GOT3 (cell line): Measurements from ENCODE around the gene MRPL3.
"Not testable (repeated sequence)": the region's sequence is repeated elsewhere in the genome, so short reads cannot be mapped to it uniquely, and the experiment has no call there.

Experiments used
- DNase-seq: peaks from one replicate; lab custom pipeline; 2025; ENCODE audit warnings: mixed read lengths; lab: John Stamatoyannopoulos, UW

MRPL3 gene

DNA sequence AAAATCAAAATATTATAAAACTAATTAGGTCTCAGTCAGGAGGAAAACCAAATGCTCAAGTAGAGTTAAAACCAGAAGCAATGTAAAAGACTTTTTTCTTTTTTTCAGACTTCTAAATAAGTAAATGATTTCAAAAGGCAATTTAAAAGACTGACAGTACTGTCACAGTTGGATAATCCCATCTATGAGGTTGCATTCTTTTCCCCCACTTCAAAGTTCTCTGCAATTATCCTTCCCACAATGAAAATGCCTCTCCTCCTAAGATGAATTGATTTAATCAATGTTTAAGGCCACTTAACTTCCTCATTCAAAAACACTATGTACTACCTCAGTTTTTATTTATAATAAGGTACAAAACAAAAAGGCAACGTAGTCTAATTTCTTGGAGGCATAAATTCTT, 8.1 kb downstream of the MRPL3 start:
- no peak for DNase-seq

DNA sequence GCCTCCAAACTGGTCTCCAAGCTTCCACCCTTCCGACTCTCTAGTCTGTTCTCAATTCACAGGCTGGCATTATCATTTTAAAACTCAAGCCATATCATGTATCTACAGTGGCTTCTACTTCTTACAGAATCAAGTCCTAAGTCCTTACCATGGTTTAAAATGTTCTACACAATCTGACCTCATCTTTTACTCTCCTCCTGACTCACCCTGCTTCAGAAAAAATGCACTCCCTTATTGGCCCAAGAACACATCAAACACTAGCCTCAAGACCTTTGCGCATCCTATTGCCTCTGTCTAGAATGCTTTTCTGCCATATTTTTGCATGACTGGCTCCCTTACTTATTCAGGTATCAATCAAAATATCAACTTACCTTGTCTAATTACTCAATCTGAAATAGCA, 11.0 kb downstream of the MRPL3 start:
- no peak for DNase-seq

DNA sequence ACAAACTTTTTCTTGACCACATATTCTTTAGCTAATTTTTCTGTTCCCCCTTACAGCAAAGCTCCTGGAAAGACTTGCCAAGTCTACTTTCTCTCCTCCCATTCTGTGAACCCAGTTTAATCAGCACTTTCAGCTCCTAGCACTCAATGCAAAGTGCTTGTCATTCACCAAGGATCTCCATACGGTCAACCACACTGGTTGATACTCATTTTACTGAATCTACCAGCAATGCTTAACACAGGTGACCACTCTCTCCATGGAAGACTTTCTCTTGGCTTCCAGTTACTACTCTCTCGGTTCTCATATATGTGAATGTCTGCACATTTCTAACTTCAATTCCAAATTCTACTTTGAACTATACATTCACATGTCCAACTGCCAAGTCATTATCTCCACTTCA, 11.7 kb downstream of the MRPL3 start:
- DNase-seq, result no peak

DNA sequence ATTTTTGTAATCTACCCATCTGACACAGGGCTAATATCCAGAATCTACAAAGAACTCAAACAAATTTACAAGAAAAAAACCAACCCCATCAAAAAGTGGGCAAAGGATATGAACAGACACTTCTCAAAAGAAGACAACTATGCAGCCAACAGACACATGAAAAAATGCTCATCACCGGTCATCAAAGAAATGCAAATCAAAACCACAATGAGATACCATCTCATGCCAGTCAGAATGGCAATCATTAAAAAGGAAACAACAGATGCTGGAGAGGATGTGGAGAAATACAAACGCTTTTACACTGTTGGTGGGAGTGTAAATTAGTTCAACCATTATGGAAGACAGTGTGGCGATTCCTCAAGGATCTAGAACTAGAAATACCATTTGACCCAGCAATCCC, 16.2 kb downstream of the MRPL3 start:
- DNase-seq, result not testable (repeated sequence)

DNA sequence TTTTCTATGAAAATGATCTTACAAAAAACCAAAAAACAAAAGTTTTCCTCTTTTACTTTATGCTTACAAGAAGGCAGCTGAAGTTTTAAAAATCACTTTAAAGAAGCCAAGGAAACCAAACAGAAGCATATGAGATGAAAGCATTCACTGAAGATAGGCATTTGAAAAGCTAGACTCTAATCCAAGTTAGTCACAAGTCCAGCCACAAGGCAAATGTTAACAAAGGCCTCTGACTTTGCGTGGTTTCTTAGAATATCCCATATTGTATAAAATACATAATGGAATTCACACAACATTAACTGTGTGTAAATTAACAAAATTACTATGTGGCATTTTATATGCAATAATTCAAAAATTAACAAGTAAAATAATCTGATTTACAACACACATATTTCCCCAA, 17.7 kb downstream of the MRPL3 start:
- no peak for DNase-seq

DNA sequence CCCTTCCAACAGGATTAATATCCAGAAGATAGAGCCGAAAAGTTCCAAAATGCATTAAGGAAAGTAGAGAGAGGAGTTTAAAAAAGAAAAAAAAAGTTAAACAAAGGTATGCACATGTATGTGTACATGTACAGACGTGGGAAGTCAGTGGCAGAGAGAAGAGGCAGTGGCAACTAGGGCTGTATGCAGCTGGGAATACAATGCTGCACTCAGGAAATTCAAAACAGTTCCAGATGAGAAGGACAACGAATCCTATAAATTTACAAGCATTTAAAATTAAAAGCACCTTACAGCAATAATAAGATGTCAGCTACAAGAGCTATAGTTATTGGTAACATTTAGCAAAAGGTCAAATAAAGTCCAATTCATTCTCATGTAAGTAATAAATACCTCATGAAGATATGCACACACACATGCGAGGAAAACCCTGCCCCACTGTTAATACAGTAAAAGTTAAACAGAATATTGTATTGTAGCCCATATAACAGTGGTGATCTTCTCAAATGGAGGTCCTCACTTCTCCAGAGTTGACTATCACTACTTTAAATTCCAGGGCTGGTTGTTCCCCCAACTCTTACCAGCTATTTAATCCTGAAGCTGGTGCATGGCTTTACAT, 18.2 kb downstream of the MRPL3 start:
- DNase-seq, result no peak

DNA sequence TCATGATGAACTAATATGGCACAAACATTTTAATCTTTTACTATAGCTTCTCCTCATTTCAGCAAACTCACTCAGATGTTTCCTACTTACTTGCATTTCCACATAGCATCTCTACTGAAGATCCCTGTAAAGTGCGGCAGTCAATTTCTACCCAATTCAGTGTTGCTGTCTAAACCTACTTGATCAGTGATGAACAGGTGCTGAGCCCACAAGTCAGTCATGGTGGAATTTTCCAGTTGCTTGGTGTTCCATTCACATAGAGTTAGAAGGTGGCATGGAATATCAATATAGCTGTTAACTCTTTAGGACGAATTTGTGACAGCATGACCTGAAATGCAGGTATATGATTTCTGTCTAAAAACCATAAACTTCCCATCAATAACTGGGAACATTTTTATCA, 22.7 kb downstream of the MRPL3 start:
- no peak for DNase-seq

DNA sequence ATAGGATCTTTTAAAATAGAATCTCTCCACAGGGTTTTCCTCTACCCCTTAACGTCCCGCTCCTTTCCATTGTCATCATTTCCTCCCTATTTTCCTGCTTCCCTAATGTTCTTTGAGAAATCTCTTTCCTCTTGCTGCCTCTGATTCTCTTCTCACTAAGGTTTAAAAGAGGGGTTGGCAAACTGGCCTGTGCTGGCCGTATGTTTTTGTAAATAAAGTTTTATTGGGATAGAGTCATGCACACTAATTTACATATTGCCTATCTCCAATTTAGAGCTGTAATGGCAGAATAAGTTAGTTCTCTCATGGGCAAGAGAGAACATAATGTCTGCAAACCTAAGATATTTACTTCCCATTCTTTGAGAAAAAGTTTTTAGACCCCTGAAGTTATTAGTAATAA, 25.0 kb downstream of the MRPL3 start:
- DNase-seq, result no peak

DNA sequence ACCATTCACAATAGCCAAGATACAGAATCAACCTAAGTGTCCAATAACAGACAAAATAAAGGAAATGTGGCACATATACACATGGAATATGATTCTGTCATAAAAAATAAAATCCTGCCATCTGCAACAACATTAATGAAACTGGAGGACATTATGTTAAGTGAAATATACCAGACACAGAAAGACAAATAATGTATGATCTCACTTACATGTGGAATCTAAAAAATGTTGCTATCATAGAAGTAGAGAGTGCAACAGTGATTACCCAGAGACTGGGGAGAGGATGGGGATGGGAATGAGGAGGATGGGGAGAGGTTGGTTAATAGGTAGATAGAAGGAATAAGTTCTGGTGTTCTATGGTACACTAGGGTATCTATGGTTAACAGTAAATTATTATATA, 28.7 kb downstream of the MRPL3 start:
- no peak for DNase-seq

DNA sequence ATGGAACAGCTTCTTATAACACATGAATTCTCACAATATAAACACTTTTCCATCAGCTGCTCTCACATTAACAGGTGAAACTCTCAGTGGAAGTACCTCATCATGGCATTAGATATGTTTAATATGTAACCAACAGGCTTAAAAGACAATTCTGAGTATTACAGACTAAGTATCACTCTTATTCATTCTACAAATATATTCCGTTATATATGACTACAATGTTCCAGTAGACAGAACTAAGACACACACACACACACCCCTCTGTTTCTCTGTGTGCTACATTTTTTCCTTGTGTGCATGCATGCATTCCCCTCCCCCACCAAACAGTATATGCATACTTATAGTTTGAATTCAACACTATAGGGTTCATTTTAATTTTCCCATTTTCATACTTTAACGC, 32.4 kb downstream of the MRPL3 start:
- no peak for DNase-seq

DNA sequence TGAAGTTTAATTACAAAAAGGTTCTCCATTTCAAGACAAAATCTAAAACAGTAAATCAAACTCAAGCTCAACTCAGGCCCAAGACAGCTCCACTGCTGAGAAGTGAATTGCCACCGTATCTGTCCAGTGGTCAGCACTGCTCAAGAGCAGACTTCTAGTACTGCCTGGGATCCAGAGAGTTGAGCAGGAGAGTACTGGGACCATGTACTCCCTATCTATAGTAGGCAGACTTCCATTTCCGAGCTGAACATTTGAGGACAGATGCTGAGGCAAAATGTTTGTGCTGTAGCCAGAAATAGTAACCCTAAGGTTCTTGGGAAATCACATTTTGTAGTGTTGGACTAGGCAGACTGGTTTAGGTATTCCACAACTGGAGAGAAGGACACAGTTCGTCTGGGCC, 44.1 kb downstream of the MRPL3 start:
- DNase-seq, result no peak

DNA sequence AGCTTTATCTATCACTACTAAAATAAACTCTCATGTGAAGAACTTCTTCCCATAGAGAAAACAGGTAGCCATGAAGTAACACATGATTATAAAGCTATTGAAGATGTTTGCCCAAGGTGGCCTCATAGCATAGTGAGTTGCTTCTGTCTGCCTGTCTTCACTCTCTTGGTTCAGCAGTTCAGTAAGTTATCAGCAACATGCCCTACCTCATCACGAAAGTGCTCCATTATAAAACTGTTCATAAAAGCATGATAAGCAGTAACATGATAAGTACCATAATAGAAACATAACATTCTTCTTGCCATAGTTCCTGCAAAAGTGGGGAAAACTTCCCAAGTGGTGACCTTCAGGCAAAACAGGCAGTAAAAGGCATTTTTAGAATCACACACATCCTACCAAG, 45.6 kb downstream of the MRPL3 start:
- no peak for DNase-seq

DNA sequence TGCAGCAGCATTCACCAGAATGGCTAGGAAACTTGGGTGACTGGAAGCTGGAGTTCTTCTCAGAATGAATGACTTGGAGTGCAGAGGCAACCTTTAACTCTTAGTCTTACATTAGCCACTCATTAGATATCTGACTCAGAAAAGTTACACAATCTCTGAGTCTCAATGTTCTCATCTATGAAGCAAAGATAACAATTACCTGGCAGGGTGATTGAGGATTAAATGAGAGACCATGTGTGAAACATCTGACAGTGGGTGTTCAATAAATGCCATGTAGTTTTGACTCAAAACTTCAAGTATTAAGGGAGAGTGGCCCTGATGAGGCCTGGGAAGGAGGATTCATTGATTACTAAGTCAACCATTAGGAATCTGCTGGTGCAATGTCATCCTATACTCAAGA, 48.3 kb downstream of the MRPL3 start:
- DNase-seq, result no peak

DNA sequence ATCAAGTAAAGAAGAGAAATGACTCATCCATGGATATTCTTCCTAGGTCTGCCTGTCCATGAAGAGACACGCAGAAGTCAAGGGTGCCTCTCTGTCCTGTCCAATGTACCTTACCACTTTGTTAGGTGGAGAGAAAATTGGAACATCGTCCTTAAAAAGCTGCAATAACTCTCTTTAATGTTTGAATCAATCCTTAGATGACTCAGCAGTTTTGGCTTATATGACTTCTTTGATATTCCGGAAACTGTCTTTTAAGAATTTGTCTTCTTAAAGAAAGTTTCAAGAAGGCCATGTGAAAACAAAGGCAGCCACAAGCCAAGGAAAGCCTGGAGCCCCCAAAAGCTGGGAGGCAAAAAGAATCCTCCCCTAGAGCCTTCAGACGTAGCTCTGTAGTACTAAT, 49.2 kb downstream of the MRPL3 start:
- DNase-seq, result no peak

DNA sequence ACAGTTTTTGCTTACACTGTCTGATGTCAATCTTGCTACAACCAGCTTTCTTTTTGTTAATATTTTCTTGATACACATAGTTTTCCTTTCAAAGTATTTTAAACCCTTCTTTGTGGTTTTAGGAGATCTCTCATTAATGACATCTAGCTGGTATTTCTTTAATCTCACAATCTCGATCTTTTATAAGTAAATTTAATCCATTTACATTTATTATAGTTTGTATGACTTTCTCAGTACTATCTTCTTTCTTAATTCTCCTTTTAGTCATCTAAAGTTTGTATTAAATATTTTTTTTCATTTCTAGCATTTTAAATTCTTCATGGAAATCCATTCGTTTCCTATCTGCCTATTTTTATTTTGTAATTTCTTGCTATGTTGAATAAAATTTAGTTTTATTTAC, 55.4 kb downstream of the MRPL3 start:
- DNase-seq, result no peak

DNA sequence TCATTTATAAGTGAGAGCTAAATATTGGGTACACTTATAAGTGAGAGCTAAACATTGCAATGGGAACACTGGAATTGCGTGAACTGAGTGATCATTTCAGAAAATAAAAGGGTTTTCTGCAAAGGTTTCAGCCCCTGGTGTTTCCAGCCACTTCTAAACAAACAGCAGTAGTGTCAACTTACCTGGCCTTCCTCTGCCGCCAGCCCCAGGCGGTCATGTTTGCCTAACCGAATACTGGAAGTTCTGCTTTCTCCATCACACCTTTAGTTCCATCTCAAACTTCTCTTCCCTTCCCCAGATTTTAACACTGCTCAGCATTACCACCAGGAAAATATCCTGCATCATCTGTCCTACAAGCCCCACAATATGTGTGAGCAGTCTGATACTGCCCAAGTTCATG, 58.6 kb downstream of the MRPL3 start:
- DNase-seq, result no peak

DNA sequence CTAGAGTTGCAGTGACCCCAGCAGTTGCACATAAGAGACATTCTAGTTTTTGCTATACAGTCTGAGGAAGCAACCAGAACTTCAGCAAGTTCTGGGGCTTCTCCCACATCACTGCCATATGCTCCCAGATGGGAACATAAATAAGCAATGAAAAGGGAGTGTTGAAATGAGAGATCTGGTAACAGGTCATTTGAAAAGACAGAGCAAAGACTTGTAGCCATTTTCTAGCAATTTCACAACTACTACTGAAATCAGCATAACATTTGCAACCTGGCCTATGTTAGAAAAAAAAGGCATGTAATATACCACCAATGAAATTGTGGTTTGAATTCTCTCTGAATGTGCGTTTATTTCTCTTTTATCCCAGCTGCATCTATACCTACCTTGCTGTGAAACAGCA, 63.7 kb downstream of the MRPL3 start:
- no peak for DNase-seq

DNA sequence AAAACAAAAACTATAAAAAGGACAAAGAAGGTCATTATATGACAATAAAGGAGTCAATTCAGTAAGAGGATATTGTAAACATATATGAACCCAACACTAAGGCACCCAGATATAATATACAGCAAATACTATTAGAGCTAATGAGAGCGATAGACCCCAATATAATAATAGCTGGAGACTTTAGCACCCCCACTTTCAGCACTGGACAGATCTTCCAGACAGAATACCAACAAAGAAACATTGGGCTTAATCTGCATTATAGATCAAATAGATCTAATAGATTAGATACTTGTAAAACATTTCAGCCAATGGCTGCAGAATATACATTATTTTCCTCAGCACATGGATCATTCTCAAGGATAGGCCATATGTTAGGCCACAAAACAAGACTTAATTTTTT, 67.8 kb downstream of the MRPL3 start:
- DNase-seq, result no peak

DNA sequence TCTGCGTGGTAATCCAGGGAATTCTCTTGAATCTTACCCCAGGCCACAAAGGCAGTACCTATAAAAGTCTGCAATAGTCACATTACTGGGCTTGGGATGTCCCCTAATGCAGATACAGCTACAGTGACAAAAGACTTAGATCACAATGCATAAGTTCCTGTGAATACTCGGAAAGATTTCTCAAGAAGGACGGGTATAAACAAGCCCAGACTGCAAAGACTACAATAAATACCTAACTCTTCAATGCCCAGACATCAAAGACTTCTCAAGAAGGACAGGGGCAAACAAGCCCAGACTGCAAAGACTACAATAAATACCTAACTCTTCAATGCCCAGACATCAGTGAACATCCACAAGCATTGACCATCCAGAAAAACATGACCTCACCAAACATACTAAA, 70.3 kb downstream of the MRPL3 start:
- no peak for DNase-seq

DNA sequence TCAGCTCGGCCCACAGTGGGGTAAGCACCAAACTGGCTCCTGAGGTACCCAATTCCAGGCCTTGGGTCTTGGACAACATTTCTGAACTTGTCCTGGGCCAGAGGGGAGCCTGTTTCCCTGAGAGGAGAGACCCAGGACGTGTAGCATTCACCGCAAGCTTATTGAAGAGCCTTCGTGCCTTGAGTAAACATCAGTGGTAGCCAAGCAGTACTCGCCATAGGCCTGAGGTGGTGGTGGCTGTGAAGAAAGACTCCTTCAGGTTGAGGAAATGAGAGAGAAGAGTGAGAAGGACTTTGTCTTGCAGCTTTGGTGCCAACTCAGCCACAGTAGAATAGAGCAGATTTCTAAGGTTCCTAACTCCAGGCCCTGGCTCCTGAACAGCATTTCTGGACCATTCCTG, 71.0 kb downstream of the MRPL3 start:
- DNase-seq, result no peak

DNA sequence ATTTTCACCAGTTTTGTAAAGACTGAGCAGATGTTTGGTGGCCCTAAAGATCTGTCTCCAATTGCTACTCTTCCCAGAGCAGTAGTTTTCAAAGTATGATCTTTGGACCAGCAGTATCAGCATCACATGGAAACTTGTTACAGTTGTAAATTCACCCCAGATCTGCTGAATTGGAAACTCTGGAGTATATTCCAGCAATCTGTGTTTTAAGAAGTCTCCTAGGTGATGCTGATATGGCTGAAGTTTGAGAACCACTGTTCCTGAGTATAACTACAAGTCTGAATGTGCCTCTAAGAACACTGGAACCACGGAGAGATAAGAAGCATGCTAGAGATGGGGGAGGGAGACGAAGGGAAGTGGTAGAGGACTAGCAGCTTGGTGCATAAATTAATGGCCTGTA, 75.5 kb downstream of the MRPL3 start:
- no peak for DNase-seq

DNA sequence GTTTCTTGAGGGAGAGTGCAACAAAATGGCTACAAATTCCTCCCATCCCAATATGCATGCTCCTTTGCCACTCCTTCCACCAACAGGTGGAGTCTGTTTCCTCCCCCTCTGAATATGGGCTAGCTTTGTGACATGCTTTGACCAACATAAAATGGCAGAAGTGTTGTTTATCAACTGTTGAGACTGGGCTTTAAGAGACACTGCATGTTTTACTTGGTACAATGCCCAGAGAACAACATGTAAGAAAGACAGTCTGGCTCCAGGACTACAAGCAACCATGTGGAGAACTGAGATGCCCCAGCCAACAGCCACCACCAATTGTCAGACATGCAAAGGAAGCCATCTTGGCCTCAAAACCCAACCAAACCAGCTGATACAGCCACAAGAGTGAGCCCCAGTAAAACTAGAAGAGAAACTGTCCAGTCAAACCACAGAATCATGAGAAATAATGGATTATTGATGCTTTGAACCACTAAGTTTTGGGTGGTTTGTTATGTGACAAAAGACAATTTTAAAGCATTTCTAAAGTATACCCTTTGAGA, 80.7 kb downstream of the MRPL3 start:
- DNase-seq, result no peak

DNA sequence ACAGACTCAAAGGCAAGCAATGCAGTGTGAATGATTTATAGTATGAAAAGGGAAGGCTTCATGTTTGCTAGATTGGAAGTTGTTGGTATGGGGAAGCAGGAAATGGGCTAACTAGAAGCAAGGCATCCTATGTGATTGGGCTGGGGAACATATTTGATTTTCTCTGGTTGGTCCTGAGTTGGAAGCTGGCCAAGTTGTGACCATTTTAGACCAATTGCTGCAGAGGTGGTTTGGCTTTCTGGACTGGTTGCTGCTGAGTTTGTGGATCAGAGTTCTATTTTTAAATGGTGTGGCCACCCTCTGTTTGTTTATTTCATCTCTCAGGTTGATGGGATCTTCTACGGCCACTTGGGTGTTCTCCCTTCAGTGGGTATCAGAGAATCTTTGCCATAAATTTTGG, 81.5 kb downstream of the MRPL3 start:
- no peak for DNase-seq

DNA sequence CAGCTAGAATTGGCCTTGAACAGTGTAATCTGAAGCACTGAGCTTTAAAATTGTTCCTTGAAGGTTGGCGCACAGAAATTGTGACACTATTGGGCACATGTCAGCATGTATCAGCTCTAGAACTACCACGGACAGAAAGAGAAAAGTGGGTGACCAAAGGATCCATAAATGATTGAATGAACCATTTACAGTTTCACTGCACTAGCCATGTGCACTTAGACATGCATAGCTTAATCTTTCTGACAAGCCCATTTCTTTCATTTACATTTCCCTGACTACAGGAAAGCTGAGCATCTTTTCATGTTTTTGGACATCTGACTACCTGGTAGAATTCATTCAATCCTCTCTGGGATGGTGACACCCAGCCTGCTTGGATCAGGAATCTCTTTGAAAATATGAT, 85.0 kb downstream of the MRPL3 start:
- no peak for DNase-seq
